Loucy (cell line): ENCODE measurements around the gene TRPV4.

Experiments
- EZH2phosphoT487 ChIP-seq: fragments of 200-600 bp; IDR thresholded peaks from 2 replicates; pipeline ENCODE4 v1.6.1; 2018; ENCODE audit warnings: antibody characterized with exemption, mild to moderate bottlenecking, moderate library complexity, borderline replicate concordance
- TF ChIP-seq, protein P1 (sequence below): fragments of 200-600 bp; sonication (generic); conservative IDR thresholded peaks from 2 replicates; pipeline ENCODE4 v1.5.1; 2014; ENCODE audit warnings: mild to moderate bottlenecking, antibody characterized with exemption, low read length

GRCh38 chr12:109864916-109865315 is 31.7 kb upstream of the TRPV4 start:
- TF ChIP-seq, protein P1, sequence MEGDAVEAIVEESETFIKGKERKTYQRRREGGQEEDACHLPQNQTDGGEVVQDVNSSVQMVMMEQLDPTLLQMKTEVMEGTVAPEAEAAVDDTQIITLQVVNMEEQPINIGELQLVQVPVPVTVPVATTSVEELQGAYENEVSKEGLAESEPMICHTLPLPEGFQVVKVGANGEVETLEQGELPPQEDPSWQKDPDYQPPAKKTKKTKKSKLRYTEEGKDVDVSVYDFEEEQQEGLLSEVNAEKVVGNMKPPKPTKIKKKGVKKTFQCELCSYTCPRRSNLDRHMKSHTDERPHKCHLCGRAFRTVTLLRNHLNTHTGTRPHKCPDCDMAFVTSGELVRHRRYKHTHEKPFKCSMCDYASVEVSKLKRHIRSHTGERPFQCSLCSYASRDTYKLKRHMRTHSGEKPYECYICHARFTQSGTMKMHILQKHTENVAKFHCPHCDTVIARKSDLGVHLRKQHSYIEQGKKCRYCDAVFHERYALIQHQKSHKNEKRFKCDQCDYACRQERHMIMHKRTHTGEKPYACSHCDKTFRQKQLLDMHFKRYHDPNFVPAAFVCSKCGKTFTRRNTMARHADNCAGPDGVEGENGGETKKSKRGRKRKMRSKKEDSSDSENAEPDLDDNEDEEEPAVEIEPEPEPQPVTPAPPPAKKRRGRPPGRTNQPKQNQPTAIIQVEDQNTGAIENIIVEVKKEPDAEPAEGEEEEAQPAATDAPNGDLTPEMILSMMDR: no peak
- no peak for TF ChIP-seq EZH2phosphoT487
